ENCODE results near the gene TMEM223. TPM values are rescaled to one million over a fixed set of nuclear protein-coding genes. Genes with fewer than 3 reads are reported as not detected.
"Not testable (repeated sequence)": the region's sequence is repeated elsewhere in the genome, so short reads cannot be mapped to it uniquely, and the experiment has no call there.

The TMEM223 gene
- total RNA-seq, 1 donor from 2014 or later: 21.8 TPM

DNA sequence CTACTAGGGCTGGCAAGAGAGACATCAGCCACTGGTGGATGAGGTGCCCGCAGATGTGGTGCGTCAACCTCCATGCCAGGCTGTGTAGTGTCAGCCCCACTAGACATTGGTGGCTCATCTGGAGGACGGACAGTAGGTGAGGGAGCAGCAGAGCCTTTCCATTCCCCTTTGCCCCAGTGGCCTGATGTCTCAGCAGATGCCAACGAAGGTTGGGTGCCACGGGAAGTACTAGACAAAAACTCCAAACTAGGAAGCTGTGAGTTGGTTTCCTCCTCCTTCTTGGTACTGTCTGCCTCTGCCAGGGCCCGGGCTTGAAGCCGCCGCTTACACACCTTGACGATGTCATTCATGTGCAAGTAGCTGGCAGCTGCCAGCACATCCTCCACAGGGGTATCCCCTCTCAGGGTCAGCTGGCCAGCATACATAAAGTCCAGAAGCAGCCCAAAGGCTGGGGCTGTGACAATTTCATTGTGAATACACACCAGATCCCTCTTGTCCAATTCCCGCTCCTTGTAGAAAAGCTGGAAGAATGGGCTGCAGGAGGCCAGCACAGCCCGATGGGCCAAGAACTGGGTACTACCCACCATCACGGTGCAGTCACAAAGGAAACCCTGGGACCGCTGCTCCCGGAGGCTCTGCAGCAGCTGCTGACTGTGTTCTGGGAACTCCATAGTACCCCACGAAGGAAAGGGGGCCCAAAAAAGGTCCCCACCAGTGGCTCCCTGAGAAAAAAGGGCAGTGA, 38.6 kb downstream of the TMEM223 start:
- no peak for DNase-seq

DNA sequence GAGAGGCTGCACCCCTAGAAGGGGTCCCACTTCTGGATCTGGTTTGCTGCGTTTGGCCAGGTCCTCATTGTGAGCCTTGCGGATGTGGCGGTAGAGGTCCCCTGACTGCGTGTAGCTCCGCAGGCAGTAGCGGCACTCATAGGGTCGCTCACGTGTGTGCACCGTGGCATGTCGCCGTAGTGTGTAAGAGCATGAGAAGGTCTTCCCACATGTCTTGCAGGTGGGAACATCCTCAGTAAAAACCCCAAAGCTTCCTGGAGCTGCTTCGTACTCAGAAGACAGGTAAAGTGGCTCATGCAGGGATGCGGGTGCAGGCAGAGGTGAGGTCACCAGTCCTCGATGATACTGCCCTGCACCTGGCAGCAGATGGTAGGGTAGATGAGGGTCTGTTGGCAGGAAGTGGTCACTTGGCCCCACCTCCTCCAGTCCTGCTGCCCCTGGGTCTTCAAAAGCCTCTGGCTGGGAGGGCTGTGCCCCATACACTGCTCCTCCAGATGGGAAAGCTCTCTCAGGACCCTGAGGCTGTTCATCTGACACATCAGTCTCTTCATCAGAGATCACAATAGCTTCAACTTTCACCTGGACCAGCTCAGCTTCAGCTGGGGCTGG, 39.5 kb downstream of the TMEM223 start:
- no peak for DNase-seq

DNA sequence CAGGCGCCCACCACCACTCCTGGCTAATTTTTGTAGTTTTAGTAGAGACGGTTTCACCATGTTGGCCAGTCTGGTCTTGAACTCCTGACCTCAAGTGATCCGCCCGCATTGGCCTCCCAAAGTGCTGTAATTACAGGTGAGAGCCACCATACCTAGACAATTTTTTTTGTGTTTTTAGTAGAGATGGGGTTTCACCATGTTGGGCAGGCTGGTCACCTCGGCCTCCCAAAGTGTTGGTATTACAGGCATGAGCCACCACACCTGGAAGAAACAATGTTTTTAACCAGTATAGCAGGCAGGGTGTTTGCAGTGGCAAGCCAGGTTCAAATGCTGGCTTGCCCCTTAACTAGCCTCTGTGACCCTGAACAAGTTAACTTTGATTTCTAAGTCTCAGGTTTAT, 41.9 kb downstream of the TMEM223 start:
- DNase-seq: not testable (repeated sequence)

DNA sequence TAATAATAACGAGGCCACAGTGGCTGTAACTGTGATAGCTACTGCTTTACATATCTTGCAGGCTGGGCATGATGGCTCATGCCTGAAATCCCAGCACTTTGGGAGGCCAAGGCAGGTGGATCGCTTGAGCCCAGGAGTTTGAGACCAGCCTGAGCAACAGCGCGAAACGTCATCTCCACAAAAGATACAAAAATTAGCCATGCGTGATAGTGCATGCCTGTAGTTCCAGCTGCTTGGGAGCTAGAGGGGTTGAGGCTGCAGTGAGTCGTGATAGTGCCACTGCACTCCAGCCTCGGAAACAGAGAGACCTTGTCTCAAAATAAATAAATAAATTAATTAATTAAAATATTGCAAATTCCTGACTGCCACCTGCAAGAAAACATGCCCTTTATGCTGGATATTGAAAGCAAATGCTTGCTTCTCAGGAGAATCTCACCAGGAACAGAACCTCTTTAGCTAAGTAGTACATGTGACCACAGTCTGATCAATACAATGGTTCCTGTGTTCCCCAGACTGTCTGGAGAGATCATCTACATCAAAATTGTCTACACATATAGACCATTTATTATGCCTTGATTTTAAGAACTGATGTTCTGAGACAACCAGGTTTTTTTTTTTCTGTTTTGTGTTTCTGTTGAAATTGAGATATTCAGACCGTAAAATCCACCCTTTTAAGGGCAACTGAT, 44.2 kb downstream of the TMEM223 start:
- no peak for DNase-seq

Other genes starting within 250 kb of the TMEM223 start
- 517 and 766 TPM in 2 replicates for gene AHNAK, start 245.2 kb downstream of the TMEM223 start, total RNA-seq
- gene EEF1G, start 218.1 kb downstream of the TMEM223 start, total RNA-seq: 1,345 and 1,561 TPM in 2 replicates
- gene TUT1, start 200.5 kb downstream of the TMEM223 start, total RNA-seq: 13.8 and 15.1 TPM in 2 replicates
- gene MTA2, start 190.1 kb downstream of the TMEM223 start, total RNA-seq: 190 and 209 TPM in 2 replicates
- 40.2 and 42.1 TPM in 2 replicates for gene EML3, start 179.2 kb downstream of the TMEM223 start, total RNA-seq
- 5.4 and 5.6 TPM in 2 replicates for gene ROM1, start 178.7 kb downstream of the TMEM223 start, total RNA-seq
- 16.2 and 18.2 TPM in 2 replicates for gene B3GAT3, start 170.0 kb downstream of the TMEM223 start, total RNA-seq
- 237 and 423 TPM in 2 replicates for gene GANAB, start 145.4 kb downstream of the TMEM223 start, total RNA-seq
- 29.6 and 38.0 TPM in 2 replicates for gene INTS5, start 138.7 kb downstream of the TMEM223 start, total RNA-seq
- gene C11orf98, start 126.8 kb downstream of the TMEM223 start, total RNA-seq: 27.5 and 28.6 TPM in 2 replicates
- gene CSKMT, start 126.7 kb downstream of the TMEM223 start, total RNA-seq: 5.2 and 5.8 TPM in 2 replicates
- 5.0 and 6.1 TPM in 2 replicates for gene UQCC3, start 120.3 kb downstream of the TMEM223 start, total RNA-seq
- 2.5 and 3.6 TPM in 2 replicates for gene LBHD1, start 119.7 kb downstream of the TMEM223 start, total RNA-seq
- gene UBXN1, start 112.9 kb downstream of the TMEM223 start, total RNA-seq: 126 and 217 TPM in 2 replicates
- gene LRRN4CL, start 102.5 kb downstream of the TMEM223 start, total RNA-seq: 0.34 and 0.51 TPM in 2 replicates
- 19.4 and 38.6 TPM in 2 replicates for gene BSCL2, start 84.6 kb downstream of the TMEM223 start, total RNA-seq
- gene GNG3, start 84.3 kb downstream of the TMEM223 start, total RNA-seq: not detected in 2 replicates
- 6.5 and 11.1 TPM in 2 replicates for gene HNRNPUL2, start 64.5 kb downstream of the TMEM223 start, total RNA-seq
- 28.9 and 30.0 TPM in 2 replicates for gene TTC9C, start 63.5 kb downstream of the TMEM223 start, total RNA-seq
- 12.2 and 14.1 TPM in 2 replicates for gene ZBTB3, start 37.8 kb downstream of the TMEM223 start, total RNA-seq
- 42.7 and 76.1 TPM in 2 replicates for gene POLR2G, start 30.4 kb downstream of the TMEM223 start, total RNA-seq
- 35.7 and 40.2 TPM in 2 replicates for gene TAF6L, start 20.6 kb downstream of the TMEM223 start, total RNA-seq
- gene TMEM179B, start 4.6 kb downstream of the TMEM223 start, total RNA-seq: 29.0 and 41.7 TPM in 2 replicates
- gene NXF1, start 13.4 kb upstream of the TMEM223 start, total RNA-seq: 38.1 and 44.2 TPM in 2 replicates
- 34.4 and 36.8 TPM in 2 replicates for gene STX5, start 40.0 kb upstream of the TMEM223 start, total RNA-seq
- gene TEX54, start 40.8 kb upstream of the TMEM223 start, total RNA-seq: not detected in 2 replicates
- 39.4 and 46.3 TPM in 2 replicates for gene WDR74, start 47.6 kb upstream of the TMEM223 start, total RNA-seq
- 77.9 and 84.9 TPM in 2 replicates for gene SLC3A2, start 88.9 kb upstream of the TMEM223 start, total RNA-seq
- gene CHRM1, start 129.4 kb upstream of the TMEM223 start, total RNA-seq: not detected in 2 replicates
- gene SLC22A6, start 193.0 kb upstream of the TMEM223 start, total RNA-seq: not detected in 2 replicates
- gene SLC22A8, start 223.8 kb upstream of the TMEM223 start, total RNA-seq: not detected in 2 replicates

Measured in dermis blood vessel endothelial cell (primary cell).